Activated B cell treated with CpG ODN at 0.5 μM for 24 hours (primary cell): ENCODE data around the gene PTH2. TPM values are rescaled to one million over a fixed set of nuclear protein-coding genes. Genes with fewer than 3 reads are reported as not detected.

Experiments
- ATAC-seq: fragments of 200-7000 bp; cut with Tn5 transposase; one replicate; pipeline ENCODE4 v1.10.0; 2021; ENCODE audit warnings: low read depth, mild to moderate bottlenecking, moderate library complexity
- CTCF ChIA-PET: fragments of 350-600 bp; sonication (Branson Sonifier 250); formaldehyde crosslinking; loops from one replicate; lab custom pipeline; 2021; ENCODE audit warnings: antibody characterized with exemption; lab: Charles Lee
- POLR2A ChIA-PET: fragments of 350-600 bp; sonication (Branson Sonifier 250); formaldehyde crosslinking; loops from one replicate; lab custom pipeline; 2021; ENCODE audit warnings: antibody characterized with exemption; lab: Charles Lee
- DNase-seq: peaks from one replicate; pipeline ENCODE4 v3.0.0; 2022
- H3K27ac Mint-ChIP-seq: one replicate; pipeline ENCODE4 v1.8.0; 2020; ENCODE audit warnings: mixed read lengths
- H3K27me3 Mint-ChIP-seq: one replicate; pipeline ENCODE4 v1.8.0; 2021; ENCODE audit warnings: mixed read lengths
- H3K36me3 Mint-ChIP-seq: one replicate; pipeline ENCODE4 v1.8.0; 2021; ENCODE audit warnings: low read depth, mixed read lengths
- H3K4me1 Mint-ChIP-seq: one replicate; pipeline ENCODE4 v1.8.0; 2021; ENCODE audit warnings: mixed read lengths
- H3K4me3 Mint-ChIP-seq: one replicate; pipeline ENCODE4 v1.8.0; 2020; ENCODE audit warnings: mild to moderate bottlenecking, mixed read lengths
- H3K9me3 Mint-ChIP-seq: one replicate; pipeline ENCODE4 v1.8.0; 2020; ENCODE audit warnings: mixed read lengths
- CTCF ChIP-seq: fragments of 200-600 bp; IDR thresholded peaks from one replicate; pipeline ENCODE4 v1.8.0; 2022; ENCODE audit warnings: antibody characterized with exemption, mild to moderate bottlenecking
- intact Hi-C: fragments of 100-400 bp; cut with micrococcal nuclease; formaldehyde crosslinking; loops from one replicate; pipeline ENCODE4 v1.15.1; 2024
- total RNA-seq: library from RNA; stranded (reverse); gene quantifications from 2 replicates; pipeline ENCODE4 v1.2.3, GENCODE V29; 2022

The PTH2 gene
- total RNA-seq, 1 donor from 2014 or later = not detected

DNA sequence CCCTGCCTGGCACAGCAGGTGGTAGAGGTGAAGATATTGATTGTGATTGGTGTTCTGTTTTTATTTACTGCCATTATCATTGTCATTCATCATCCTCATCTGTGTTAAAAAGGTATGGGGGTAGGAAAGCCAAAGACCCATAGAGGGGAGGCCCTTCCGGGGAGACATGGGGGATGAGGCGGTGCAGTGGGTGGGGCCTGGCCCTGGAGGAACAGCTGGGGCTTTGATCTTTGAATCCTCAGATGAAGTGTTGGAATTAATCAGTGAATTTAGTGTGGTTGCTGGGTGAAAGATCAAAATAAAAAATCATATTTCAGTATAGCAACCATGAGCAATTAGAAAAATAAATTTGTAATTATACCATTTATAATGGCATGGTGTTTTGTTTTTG, 7.4 kb downstream of the PTH2 start:
- ATAC-seq = no peak
- DNase-seq = no peak
- POLR2A ChIA-PET = interaction anchor here (0.6 to 1.5 kb wide), 2 partner anchors 16 to 422 kb away, joined by 3 to 4 read pairs; partner anchors contain the start of genes GYS1 and RUVBL2
- peaks cover 32% of the 10 kb centered on the region for H3K27me3 Mint-ChIP-seq
- TF ChIP-seq CTCF = no peak
- intact Hi-C loops = no loop called here
- CTCF ChIA-PET = interaction anchor here (1.9 kb wide), 1 partner anchor 24 kb away, joined by 5 read pairs; no protein-coding TSS in a partner anchor
- no peaks in the 10 kb centered on the region for H3K9me3 Mint-ChIP-seq
- no peaks in the 10 kb centered on the region for H3K36me3 Mint-ChIP-seq
- no peak overlapping the region for H3K4me3 Mint-ChIP-seq
- peaks cover 38% of the 10 kb centered on the region for H3K4me1 Mint-ChIP-seq
- H3K27ac Mint-ChIP-seq = no peak overlapping the region

DNA sequence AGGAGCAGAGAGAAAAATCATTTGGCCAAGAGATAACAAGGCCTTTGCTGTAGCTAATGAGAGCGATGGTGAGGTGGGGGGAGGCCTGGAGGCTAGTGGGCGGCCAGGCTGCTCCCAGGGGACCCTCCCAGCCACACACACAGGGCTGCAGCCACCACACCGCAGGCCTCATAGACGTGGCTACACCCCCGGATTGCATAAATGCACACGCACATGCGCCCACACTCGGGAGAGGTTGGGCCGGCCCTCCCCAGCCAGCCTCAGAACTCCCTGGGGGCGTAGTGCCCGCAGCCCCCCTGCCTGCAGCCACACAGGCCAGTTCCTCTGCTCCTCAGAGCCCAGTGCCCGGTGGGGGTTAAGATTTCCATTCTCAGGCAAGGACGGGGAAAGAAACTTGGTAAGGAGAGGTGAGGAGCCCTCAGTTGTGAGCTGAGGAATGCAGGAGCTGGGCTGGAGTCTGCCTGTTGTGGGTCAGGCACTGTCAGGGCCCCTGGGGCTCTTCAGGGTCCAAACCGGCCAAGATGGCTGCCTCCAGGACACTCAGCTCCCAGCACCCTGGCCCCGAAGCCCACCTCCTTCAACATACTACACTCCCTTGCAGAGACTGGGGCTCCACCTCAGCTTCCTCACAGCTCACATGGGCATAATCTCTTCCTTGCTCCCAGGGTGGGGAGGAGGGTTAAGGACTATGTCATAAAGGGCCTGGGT, 8.0 kb downstream of the PTH2 start:
- Mint-ChIP-seq H3K36me3 (no peaks in the 10 kb centered on the region), H3K27ac (no peak overlapping the region), H3K4me1 (peaks cover 37% of the 10 kb centered on the region), H3K4me3 (no peak overlapping the region), H3K27me3 (peaks cover 26% of the 10 kb centered on the region), H3K9me3 (no peaks in the 10 kb centered on the region)
- ChIA-PET CTCF (interaction anchor here (1.9 kb wide), 1 partner anchor 24 kb away, joined by 5 read pairs; no protein-coding TSS in a partner anchor), POLR2A (interaction anchor here (0.6 to 1.5 kb wide), 2 partner anchors 16 to 422 kb away, joined by 3 to 4 read pairs; partner anchors contain the start of genes GYS1 and RUVBL2)
- DNase-seq = no peak
- TF ChIP-seq CTCF = no peak
- intact Hi-C loops = no loop called here
- peak; percentile 79 for ATAC-seq

- CTCF ChIA-PET = interaction anchor here (1.2 kb wide), 1 partner anchor 15 kb away, joined by 3 read pairs; no protein-coding TSS in a partner anchor
- H3K27ac Mint-ChIP-seq = no peak overlapping the region
- DNase-seq = no peak
Observed at GRCh38 chr19:49414256-49414655, 9.0 kb downstream of the PTH2 start.

DNA sequence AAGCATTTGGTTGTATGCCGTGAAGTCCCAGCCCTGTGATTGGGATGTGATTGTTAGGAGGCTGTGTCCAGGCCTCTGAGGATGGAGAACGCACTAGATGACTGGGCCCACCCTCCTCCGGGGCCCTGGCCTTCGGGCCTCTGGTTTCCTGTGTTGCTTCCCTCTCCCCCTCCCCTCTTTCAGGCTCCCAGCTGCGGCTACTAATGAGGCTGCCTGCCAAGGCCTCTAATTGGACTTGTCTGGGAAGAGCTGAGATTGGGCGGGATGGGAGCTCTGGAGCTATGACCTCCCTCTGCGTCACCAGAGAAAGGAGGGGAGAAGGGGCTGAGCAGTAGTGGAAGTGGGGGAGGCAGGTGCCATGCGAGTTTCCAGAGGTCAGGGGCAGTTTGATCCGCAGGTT, 9.9 kb downstream of the PTH2 start:
- no peak for TF ChIP-seq CTCF
- H3K36me3 Mint-ChIP-seq = no peaks in the 10 kb centered on the region
- H3K4me3 Mint-ChIP-seq = no peak overlapping the region
- no peak overlapping the region for H3K27ac Mint-ChIP-seq
- POLR2A ChIA-PET = interaction anchor here (0.6 to 1.2 kb wide), 3 partner anchors 41 to 1451 kb away, joined by 3 to 8 read pairs (median 6); no protein-coding TSS in a partner anchor
- H3K4me1 Mint-ChIP-seq = peaks cover 51% of the 10 kb centered on the region
- H3K27me3 Mint-ChIP-seq = peaks cover 10% of the 10 kb centered on the region
- no peak for ATAC-seq
- no peak for DNase-seq
- intact Hi-C loops = no loop called here
- no peaks in the 10 kb centered on the region for H3K9me3 Mint-ChIP-seq
- CTCF ChIA-PET = interaction anchor here (1.2 kb wide), 1 partner anchor 16 kb away, joined by 3 read pairs; no protein-coding TSS in a partner anchor

More at GRCh38 chr19:49414256-49414655, 9.0 kb downstream of the PTH2 start:
- H3K27me3 Mint-ChIP-seq = peaks cover 16% of the 10 kb centered on the region
- no peaks in the 10 kb centered on the region for H3K36me3 Mint-ChIP-seq
- no peak for TF ChIP-seq CTCF
- intact Hi-C loops = no loop called here
- ATAC-seq = no peak
- H3K9me3 Mint-ChIP-seq = no peaks in the 10 kb centered on the region
- POLR2A ChIA-PET = interaction anchor here (1.2 to 1.5 kb wide), 2 partner anchors 74 to 421 kb away, joined by 4 to 8 read pairs; partner anchors contain the start of genes GYS1 and RUVBL2
- peaks cover 42% of the 10 kb centered on the region for H3K4me1 Mint-ChIP-seq
- H3K4me3 Mint-ChIP-seq = no peak overlapping the region

- Mint-ChIP-seq H3K36me3 (no peaks in the 10 kb centered on the region), H3K27ac (peak overlapping the region; percentile 19), H3K9me3 (no peaks in the 10 kb centered on the region), H3K4me1 (peaks cover 63% of the 10 kb centered on the region), H3K4me3 (no peak overlapping the region), H3K27me3 (no peaks in the 10 kb centered on the region)
- ChIA-PET CTCF (no interaction called here), POLR2A (interaction anchor here (1.2 kb wide), 1 partner anchor 45 kb away, joined by 3 read pairs; no protein-coding TSS in a partner anchor)
- ATAC-seq = no peak
- no peak for DNase-seq
- intact Hi-C loops = no loop called here
- no peak for TF ChIP-seq CTCF
Observed at GRCh38 chr19:49411681-49412326, 11.4 kb downstream of the PTH2 start.
